H1 (cell line): Measurements from ENCODE around the gene SNX33. TPM values are rescaled to one million over a fixed set of nuclear protein-coding genes. Genes with fewer than 3 reads are reported as not detected.

Source experiments
- CTCF ChIA-PET: fragments of 300-600 bp; sonication (Branson Sonifier 250); formaldehyde crosslinking; loops from one replicate; lab custom pipeline; 2021; ENCODE audit not compliant: partially characterized antibody; lab: Charles Lee
- POLR2A ChIA-PET: fragments of 300-600 bp; sonication (Branson Sonifier 250); formaldehyde crosslinking; loops from one replicate; lab custom pipeline; 2021; ENCODE audit warnings: inconsistent platforms; ENCODE audit not compliant: partially characterized antibody; lab: Charles Lee
- DNase-seq, 2 experiments: peaks; one replicate each; pipeline versions ENCODE4 v3.0.0 to v3.0.0-alpha.2; 2010 to 2022; ENCODE audit warnings: low spot score in 2 of 2, low read depth in 1 of 2, mixed read lengths in 1 of 2
- FAIRE-seq: peaks from 2 replicates; lab custom pipeline; 2011; peaks lifted over from hg19 to GRCh38; lab: Jason Lieb, UNC
- H2AFZ ChIP-seq: 2 replicates; pipeline ENCODE4 v1.8.1; 2012; ENCODE audit warnings: low read length, inconsistent platforms
- H2AK5ac ChIP-seq: 2 replicates; pipeline ENCODE4 v1.6.1; 2013; ENCODE audit warnings: low read depth, low read length
- H2BK120ac ChIP-seq: replicated peaks from 2 replicates; pipeline ENCODE3; 2013; ENCODE audit warnings: low read depth, low read length, inconsistent platforms
- H2BK12ac ChIP-seq: 2 replicates; pipeline ENCODE4 v1.6.1; 2013; ENCODE audit warnings: low read depth, low read length
- H2BK15ac ChIP-seq: 2 replicates; pipeline ENCODE4 v1.6.1; 2013; ENCODE audit warnings: low read length
- H2BK20ac ChIP-seq: 2 replicates; pipeline ENCODE4 v1.6.1; 2013; ENCODE audit warnings: low read length
- H2BK5ac ChIP-seq: 2 replicates; pipeline ENCODE4 v1.6.1; 2013; ENCODE audit warnings: low read depth, low read length
- H3K14ac ChIP-seq: 2 replicates; pipeline ENCODE4 v1.6.1; 2013; ENCODE audit warnings: inconsistent platforms; ENCODE audit not compliant: insufficient read length
- H3K18ac ChIP-seq: 2 replicates; pipeline ENCODE4 v1.6.1; 2013; ENCODE audit warnings: low read length; ENCODE audit errors: extremely low read depth
- H3K23ac ChIP-seq: 2 replicates; pipeline ENCODE4 v1.6.1; 2013; ENCODE audit warnings: inconsistent platforms; ENCODE audit not compliant: insufficient read length
- H3K23me2 ChIP-seq: 2 replicates; pipeline ENCODE4 v1.6.1; 2013; ENCODE audit warnings: low read depth, low read length
- H3K27ac ChIP-seq: 2 replicates; pipeline ENCODE4 v1.6.1; 2011; ENCODE audit warnings: low read depth, low read length, inconsistent platforms
- H3K27me3 ChIP-seq, 4 experiments: replicated peaks in 1 of 4; 1 replicate in 1 of 4; 2 replicates in 3 of 4; pipeline versions ENCODE4 v1.6.1 to v1.8.1; 2011 to 2013; ENCODE audit warnings: low read length in 3 of 4, mild to moderate bottlenecking in 3 of 4, inconsistent platforms in 2 of 4, mixed read lengths in 2 of 4, moderate library complexity in 1 of 4; ENCODE audit not compliant: control insufficient read depth in 3 of 4, insufficient read depth in 3 of 4; ENCODE audit errors: extremely low read depth in 1 of 4
- H3K36me3 ChIP-seq, 4 experiments: 2 replicates each; pipeline versions ENCODE4 v1.6.1 to v1.8.1; 2011 to 2013; ENCODE audit warnings: mild to moderate bottlenecking in 4 of 4, low read length in 3 of 4, moderate library complexity in 2 of 4, control low read depth in 1 of 4, inconsistent platforms in 1 of 4; ENCODE audit not compliant: insufficient read depth in 4 of 4, control insufficient read depth in 2 of 4
- H3K4ac ChIP-seq: replicated peaks from 2 replicates; pipeline ENCODE3; 2013; ENCODE audit warnings: low read length, low read depth, mixed read lengths, inconsistent platforms; ENCODE audit not compliant: insufficient read length
- H3K4me1 ChIP-seq, 4 experiments: replicated peaks in 1 of 4; 1 replicate in 1 of 4; 2 replicates in 3 of 4; pipeline versions ENCODE4 v1.6.1 to v1.8.1; 2011 to 2013; ENCODE audit warnings: low read length in 3 of 4, inconsistent platforms in 2 of 4, mixed read lengths in 1 of 4; ENCODE audit not compliant: insufficient read depth in 4 of 4, control insufficient read depth in 3 of 4
- H3K4me2 ChIP-seq, 2 experiments: 2 replicates each; pipeline versions ENCODE4 v1.6.1 to v1.8.1; 2011 to 2013; ENCODE audit warnings: low read depth in 2 of 2, low read length in 2 of 2, control low read depth in 1 of 2, inconsistent platforms in 1 of 2, mild to moderate bottlenecking in 1 of 2; ENCODE audit not compliant: insufficient read depth in 1 of 2
- H3K4me3 ChIP-seq, 4 experiments: fragments of 200-600, 300-600 bp in 1 of 4; sonication (generic), shearing (Covaris generic), sonication (Bioruptor Twin) in 1 of 4; 2 replicates each; pipeline versions ENCODE4 v1.5.1 to v1.8.1; 2011 to 2016; ENCODE audit warnings: low read length in 4 of 4, low read depth in 3 of 4, control low read depth in 2 of 4, inconsistent platforms in 2 of 4, mild to moderate bottlenecking in 2 of 4, mixed read lengths in 1 of 4, moderate library complexity in 1 of 4; ENCODE audit not compliant: insufficient read depth in 2 of 4; ENCODE audit errors: extremely low read depth in 1 of 4
- H3K56ac ChIP-seq: replicated peaks from 2 replicates; pipeline ENCODE3; 2013; ENCODE audit warnings: low read depth, mild to moderate bottlenecking, mixed read lengths, low read length, inconsistent platforms; ENCODE audit not compliant: insufficient read length
- H3K79me1 ChIP-seq: 2 replicates; pipeline ENCODE4 v1.6.1; 2013; ENCODE audit warnings: low read depth, low read length, control low read depth
- H3K79me2 ChIP-seq, 2 experiments: 2 replicates each; pipeline versions ENCODE4 v1.6.1 to v1.8.1; 2012 to 2013; ENCODE audit warnings: low read length in 2 of 2, mild to moderate bottlenecking in 2 of 2, inconsistent platforms in 1 of 2; ENCODE audit not compliant: insufficient read depth in 2 of 2, control insufficient read depth in 1 of 2
- H3K9ac ChIP-seq, 4 experiments: replicated peaks in 1 of 4; 1 replicate in 1 of 4; 2 replicates in 3 of 4; pipeline versions ENCODE4 v1.6.1 to v1.8.1; 2011 to 2013; ENCODE audit warnings: low read depth in 3 of 4, low read length in 3 of 4, control low read depth in 2 of 4, mild to moderate bottlenecking in 2 of 4, moderate library complexity in 2 of 4, inconsistent platforms in 1 of 4; ENCODE audit errors: extremely low read depth in 1 of 4
- H3K9me3 ChIP-seq, 2 experiments: 2 replicates each; pipeline versions ENCODE4 v1.6.1 to v1.8.1; 2012 to 2013; ENCODE audit warnings: mild to moderate bottlenecking in 2 of 2, moderate library complexity in 2 of 2, control low read depth in 1 of 2, inconsistent platforms in 1 of 2, low read depth in 1 of 2, low read length in 1 of 2, mixed read lengths in 1 of 2; ENCODE audit not compliant: insufficient read depth in 2 of 2
- H4K20me1 ChIP-seq, 2 experiments: replicated peaks in 1 of 2; 2 replicates each; pipeline versions ENCODE3 to v1.8.1; 2011 to 2013; ENCODE audit warnings: inconsistent platforms in 2 of 2, low read length in 2 of 2, mild to moderate bottlenecking in 1 of 2; ENCODE audit not compliant: insufficient read depth in 2 of 2, control insufficient read depth in 1 of 2
- H4K5ac ChIP-seq: 2 replicates; pipeline ENCODE4 v1.6.1; 2013; ENCODE audit warnings: low read length, low read depth, mixed read lengths, inconsistent platforms; ENCODE audit not compliant: insufficient read length
- H4K8ac ChIP-seq: 2 replicates; pipeline ENCODE4 v1.8.0; 2013; ENCODE audit warnings: mild to moderate bottlenecking, moderate library complexity, low read length, inconsistent platforms; ENCODE audit not compliant: insufficient read depth; ENCODE audit errors: extremely low read depth
- H4K91ac ChIP-seq: replicated peaks from 2 replicates; pipeline ENCODE3; 2013; ENCODE audit warnings: low read length, mixed read lengths, inconsistent platforms; ENCODE audit not compliant: insufficient read length
- ASH2L ChIP-seq: fragments of 200-600, 300-600 bp; sonication (generic); IDR thresholded peaks from one replicate; pipeline ENCODE4 v1.7.1; 2017; ENCODE audit warnings: low read length
- CHD1 ChIP-seq: IDR thresholded peaks from 2 replicates; pipeline ENCODE4 v1.6.1; 2012; ENCODE audit warnings: low read depth, low read length, improper control_type of control experiment
- CREB1 ChIP-seq: IDR thresholded peaks from 2 replicates; pipeline ENCODE4 v1.6.1; 2012; ENCODE audit warnings: inconsistent platforms
- FOSL1 ChIP-seq: IDR thresholded peaks from 2 replicates; pipeline ENCODE4 v1.6.1; 2011; ENCODE audit warnings: mild to moderate bottlenecking, low read depth, low read length, moderate library complexity; ENCODE audit not compliant: insufficient read depth
- HDAC2 ChIP-seq, 2 experiments: fragments of 300-600 bp in 1 of 2; sonication (generic) in 1 of 2; IDR thresholded peaks; 2 replicates each; pipeline ENCODE4 v1.6.1; 2011 to 2012; ENCODE audit warnings: low read depth in 2 of 2, low read length in 2 of 2, mild to moderate bottlenecking in 2 of 2, moderate library complexity in 2 of 2, borderline replicate concordance in 1 of 2, inconsistent platforms in 1 of 2
- KDM1A ChIP-seq: fragments of 200-600, 300-600 bp; sonication (generic); IDR thresholded peaks from 2 replicates; pipeline ENCODE4 v1.7.1; 2016; ENCODE audit warnings: mild to moderate bottlenecking, low read length, borderline replicate concordance
- MAX ChIP-seq: IDR thresholded peaks from 2 replicates; pipeline ENCODE4 v1.6.1; 2012; ENCODE audit warnings: inconsistent platforms
- SAP30 ChIP-seq: fragments of 300-600 bp; sonication (generic); IDR thresholded peaks from 2 replicates; pipeline ENCODE4 v1.7.1; 2012; ENCODE audit warnings: low read length, moderate library complexity, mild to moderate bottlenecking, inconsistent platforms; ENCODE audit not compliant: insufficient read depth, insufficient replicate concordance
- SIN3A ChIP-seq, 2 experiments: IDR thresholded peaks in 1 of 2; conservative IDR thresholded peaks in 1 of 2; 2 replicates each; pipeline ENCODE4 v1.6.1; 2011 to 2012; ENCODE audit warnings: low read length in 2 of 2, improper control_type of control experiment in 1 of 2, low read depth in 1 of 2, mild to moderate bottlenecking in 1 of 2
- SP1 ChIP-seq: IDR thresholded peaks from 2 replicates; pipeline ENCODE4 v1.6.1; 2011; ENCODE audit warnings: low read depth, low read length
- TEAD4 ChIP-seq: IDR thresholded peaks from 2 replicates; pipeline ENCODE4 v1.6.1; 2012; ENCODE audit warnings: low read depth, low read length, inconsistent platforms, mixed read lengths
- WGBS, 2 experiments: shearing (Covaris generic) in 1 of 2; methylation state at CpG; one replicate each; pipeline versions ENCODE4 v1.1.6 to v1.1.7; 2013 to 2015; ENCODE audit warnings: low lambda C conversion rate in 2 of 2, mixed read lengths in 2 of 2, inconsistent platforms in 1 of 2, low coverage in 1 of 2, missing lambda C conversion rate in 1 of 2; ENCODE audit not compliant: insufficient replicate concordance in 2 of 2, insufficient coverage in 1 of 2, insufficient read length in 1 of 2; ENCODE audit errors: extremely low coverage in 1 of 2, missing lambda C conversion rate in 1 of 2; 5-methylcytosine and 5-hydroxymethylcytosine counted together
- polyA plus RNA-seq, 7 experiments: library from polyadenylated mRNA; depleted of rRNA in 3 of 7; stranded (reverse) in 5 of 7; unstranded in 2 of 7; fragments of >200 nt in 5 of 7; fragments of 200-250 nt in 2 of 7; gene quantifications; 1 replicate in 5 of 7; 2 replicates in 1 of 7; 4 replicates in 1 of 7; pipeline versions ENCODE4 v1.2.1 to v1.2.3, GENCODE V29; 2011 to 2013; ENCODE audit warnings: missing spikeins in 2 of 7, mixed read lengths in 2 of 7
- total RNA-seq: library from RNA; stranded (reverse); fragmentation: NEBNext Ultra II Directional; extraction: Animal tissue kit (Norgen Biotek cat#: 25700); gene quantifications from 2 replicates; pipeline ENCODE4 v1.2.1, GENCODE V29; 2021

SNX33 gene
- total and polyA plus RNA-seq, 2 of the 8 experiments (the other 6 are each of a cell fraction or from before 2014, with no cell fraction given), result 14.3 to 22.9 TPM

GRCh38 chr15:75606711-75607699, 40.7 kb upstream of the SNX33 start:
- ChIA-PET CTCF (interaction anchor here (1.4 to 5.7 kb wide), 2 partner anchors 10 to 12 kb away, joined by 3 to 35 read pairs; no protein-coding TSS in a partner anchor), POLR2A (interaction anchor here (0.7 kb wide), 1 partner anchor 10 kb away, joined by 3 read pairs; no protein-coding TSS in a partner anchor)
- no peaks in the 10 kb centered on the region for H3K79me1 ChIP-seq
- DNase-seq (no peak), FAIRE-seq (no peak)
- H3K4me3 ChIP-seq, result no peak overlapping the region
- H3K23ac ChIP-seq, result no peak overlapping the region
- H3K18ac ChIP-seq, result no peak overlapping the region
- H2BK12ac ChIP-seq, result no peak overlapping the region
- no peak overlapping the region for H4K91ac ChIP-seq
- no peak overlapping the region for H2BK20ac ChIP-seq
- H2BK5ac ChIP-seq, result no peak overlapping the region
- H4K8ac ChIP-seq, result no peak overlapping the region
- no peaks in the 10 kb centered on the region for H3K23me2 ChIP-seq
- no peak overlapping the region for H3K14ac ChIP-seq
- H3K4ac ChIP-seq, result no peak overlapping the region
- no peak overlapping the region for H2BK15ac ChIP-seq
- 82% methylated on average over 6 of the region's 6 CpGs; no CpG with 5 or more reads in 1 of the 2 experiments for WGBS, 2 experiments
- H3K36me3 ChIP-seq, result peaks cover 7 to 27% (median 19%) of the 10 kb centered on the region in 4 experiments
- no peak overlapping the region for H2BK120ac ChIP-seq
- no peak overlapping the region for H2AFZ ChIP-seq
- no peaks in the 10 kb centered on the region for H3K79me2 ChIP-seq
- no peak overlapping the region for H3K27ac ChIP-seq
- no peaks in the 10 kb centered on the region for H3K9me3 ChIP-seq
- no peaks in the 10 kb centered on the region for H3K27me3 ChIP-seq
- H3K9ac ChIP-seq, result no peak overlapping the region
- no peak overlapping the region for H4K5ac ChIP-seq
- no peaks in the 10 kb centered on the region for H4K20me1 ChIP-seq
- H3K4me2 ChIP-seq, result no peak overlapping the region
- H2AK5ac ChIP-seq, result no peak overlapping the region
- no peak overlapping the region for H3K56ac ChIP-seq
- no peaks in the 10 kb centered on the region for H3K4me1 ChIP-seq
- TF ChIP-seq KDM1A, result no peak
- no peak for TF ChIP-seq TEAD4
- TF ChIP-seq HDAC2 (IDR thresholded peaks at IDR 0.05; ENCODE audit: borderline replicate concordance in 1 of 2, low read depth in 2 of 2, low read length in 2 of 2), result no peak
- no peak for TF ChIP-seq SP1
- TF ChIP-seq SIN3A (conservative IDR thresholded peaks at IDR 0.05 in 1 of 2, IDR thresholded peaks at IDR 0.05 in 1 of 2; ENCODE audit: low read depth in 1 of 2, low read length in 2 of 2), result no peak
- TF ChIP-seq MAX, result no peak
- TF ChIP-seq SAP30, result no peak
- no peak for TF ChIP-seq CREB1
- TF ChIP-seq CHD1, result no peak
- TF ChIP-seq ASH2L, result no peak
- TF ChIP-seq FOSL1, result no peak
